Measurements from ENCODE around the gene ITGB5. TPM values are rescaled to one million over a fixed set of nuclear protein-coding genes. Genes with fewer than 3 reads are reported as not detected.
"Not testable (repeated sequence)": the region's sequence is repeated elsewhere in the genome, so short reads cannot be mapped to it uniquely, and the experiment has no call there.

ITGB5 gene
- total RNA-seq, 1 donor from 2014 or later: 141 TPM

DNA sequence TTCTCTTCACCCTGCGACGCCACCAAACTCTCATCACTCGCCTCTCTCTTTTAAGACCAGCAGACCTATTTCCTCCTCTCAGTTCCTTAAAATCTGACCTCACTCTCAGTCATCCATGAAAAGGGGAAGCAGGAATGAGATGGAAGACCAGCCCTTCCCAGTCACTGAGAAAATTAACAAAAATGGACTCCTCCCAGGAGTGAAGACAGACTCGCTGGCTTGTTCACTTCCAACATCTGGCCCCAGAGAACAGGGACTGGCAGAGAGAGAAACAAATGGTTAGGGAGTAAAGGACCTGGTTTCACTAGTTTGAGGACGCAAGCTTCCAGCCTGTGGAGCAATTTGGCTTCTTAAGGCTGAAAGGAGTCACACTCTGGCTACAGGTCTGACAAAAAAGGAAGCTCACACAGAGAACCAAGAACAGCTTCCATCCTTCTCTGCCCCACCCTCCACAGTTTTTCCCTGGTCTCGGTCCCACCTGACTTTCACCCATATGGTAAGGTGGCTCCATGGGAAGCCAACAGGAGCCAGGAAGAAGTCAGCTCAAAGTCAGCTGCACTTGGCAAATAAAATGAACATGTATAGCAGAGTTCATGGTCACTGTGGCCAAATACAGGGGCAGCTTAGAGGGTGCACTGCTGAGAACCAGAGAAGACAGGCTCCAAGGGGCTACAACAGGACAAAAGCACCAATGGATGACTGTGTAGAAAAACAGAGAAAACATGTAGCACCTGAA, 57.2 kb downstream of the ITGB5 start:
- FAIRE-seq (no peak), DNase-seq (ENCODE audit: low read depth) (no peak)
- TF ChIP-seq, protein P1, sequence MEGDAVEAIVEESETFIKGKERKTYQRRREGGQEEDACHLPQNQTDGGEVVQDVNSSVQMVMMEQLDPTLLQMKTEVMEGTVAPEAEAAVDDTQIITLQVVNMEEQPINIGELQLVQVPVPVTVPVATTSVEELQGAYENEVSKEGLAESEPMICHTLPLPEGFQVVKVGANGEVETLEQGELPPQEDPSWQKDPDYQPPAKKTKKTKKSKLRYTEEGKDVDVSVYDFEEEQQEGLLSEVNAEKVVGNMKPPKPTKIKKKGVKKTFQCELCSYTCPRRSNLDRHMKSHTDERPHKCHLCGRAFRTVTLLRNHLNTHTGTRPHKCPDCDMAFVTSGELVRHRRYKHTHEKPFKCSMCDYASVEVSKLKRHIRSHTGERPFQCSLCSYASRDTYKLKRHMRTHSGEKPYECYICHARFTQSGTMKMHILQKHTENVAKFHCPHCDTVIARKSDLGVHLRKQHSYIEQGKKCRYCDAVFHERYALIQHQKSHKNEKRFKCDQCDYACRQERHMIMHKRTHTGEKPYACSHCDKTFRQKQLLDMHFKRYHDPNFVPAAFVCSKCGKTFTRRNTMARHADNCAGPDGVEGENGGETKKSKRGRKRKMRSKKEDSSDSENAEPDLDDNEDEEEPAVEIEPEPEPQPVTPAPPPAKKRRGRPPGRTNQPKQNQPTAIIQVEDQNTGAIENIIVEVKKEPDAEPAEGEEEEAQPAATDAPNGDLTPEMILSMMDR (IDR thresholded peaks at IDR 0.05; ENCODE audit: insufficient read depth, low read length, severe bottlenecking): no peak
- Histone ChIP-seq H3K4me3 (ENCODE audit: low read depth, low read length) (no peak overlapping the region), H3K27me3 (ENCODE audit: control insufficient read depth, insufficient read depth, low read length) (no peaks in the 10 kb centered on the region), H3K36me3 (ENCODE audit: control insufficient read depth, insufficient read depth, low read length) (no peaks in the 10 kb centered on the region)

DNA sequence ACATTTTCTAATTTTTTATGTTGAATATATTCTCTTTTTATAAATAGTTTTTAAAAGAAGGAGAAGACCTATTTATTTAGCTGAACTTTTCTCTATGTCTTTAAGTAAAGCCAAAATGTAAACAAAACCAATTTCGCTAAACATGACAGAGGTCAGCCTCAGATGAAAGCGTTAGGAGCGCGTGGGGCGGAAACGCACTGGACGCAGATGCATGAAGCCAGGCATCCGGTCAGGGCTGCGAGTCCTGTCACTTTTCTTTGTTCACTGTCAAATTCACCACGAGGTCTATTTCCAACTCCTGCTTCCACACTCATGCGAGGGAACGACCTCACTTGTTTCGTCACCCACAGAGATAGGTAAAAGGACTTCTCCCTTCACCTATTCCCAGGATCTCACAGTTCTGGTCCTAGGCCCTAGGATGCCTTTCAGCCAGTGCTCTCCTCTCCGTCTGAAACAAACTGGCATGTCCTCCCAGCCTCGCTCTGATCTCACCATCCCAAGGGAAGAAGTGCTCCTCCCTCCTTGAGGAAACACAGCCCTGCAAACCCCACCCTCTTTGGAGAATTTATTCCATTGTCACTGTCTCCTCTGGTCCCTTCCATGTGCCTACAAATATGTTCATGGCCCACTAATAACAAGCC, 57.9 kb downstream of the ITGB5 start:
- TF ChIP-seq, protein P1 (IDR thresholded peaks at IDR 0.05; ENCODE audit: insufficient read depth, low read length, severe bottlenecking): no peak
- Histone ChIP-seq H3K27me3 (ENCODE audit: control insufficient read depth, insufficient read depth, low read length) (no peaks in the 10 kb centered on the region), H3K36me3 (ENCODE audit: control insufficient read depth, insufficient read depth, low read length) (no peaks in the 10 kb centered on the region), H3K4me3 (ENCODE audit: low read depth, low read length) (no peak overlapping the region)
- FAIRE-seq (no peak), DNase-seq (ENCODE audit: low read depth) (no peak)

DNA sequence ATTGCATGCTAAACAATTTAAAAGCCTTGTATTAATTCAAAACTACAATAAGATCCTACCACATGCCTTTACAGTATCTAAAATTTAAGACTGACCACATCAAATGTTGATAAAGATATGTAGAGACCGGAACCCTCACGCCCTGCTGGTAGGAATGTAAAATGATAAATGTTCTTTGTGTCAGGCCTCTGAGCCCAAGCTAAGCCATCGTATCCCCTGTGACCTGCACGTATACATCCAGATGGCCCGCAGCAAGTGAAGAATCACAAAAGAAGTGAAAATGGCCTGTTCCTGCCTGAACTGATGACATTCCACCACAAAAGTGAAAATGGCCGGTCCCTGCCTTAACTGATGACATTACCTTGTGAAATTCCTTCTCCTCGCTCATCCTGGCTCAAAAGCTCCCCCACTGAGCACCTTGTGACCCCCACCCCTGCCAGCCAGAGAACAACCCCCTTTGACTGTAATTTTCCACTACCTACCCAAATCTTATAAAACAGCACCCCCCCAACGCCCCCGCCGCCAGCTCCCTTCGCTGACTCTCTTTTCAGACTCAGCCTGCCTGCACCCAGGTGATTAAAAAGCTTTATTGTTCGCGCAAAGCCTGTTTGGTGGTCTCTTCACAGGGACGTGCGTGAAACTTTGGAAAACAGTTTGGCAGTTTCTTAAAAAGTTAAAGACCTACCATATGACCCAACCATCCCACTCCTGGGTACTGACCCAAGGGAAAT, 59.5 kb downstream of the ITGB5 start:
- H3K36me3 ChIP-seq (ENCODE audit: control insufficient read depth, insufficient read depth, low read length); DNase-seq (ENCODE audit: low read depth); H3K27me3 ChIP-seq (ENCODE audit: control insufficient read depth, insufficient read depth, low read length); FAIRE-seq; H3K4me3 ChIP-seq (ENCODE audit: low read depth, low read length): not testable (repeated sequence)

DNA sequence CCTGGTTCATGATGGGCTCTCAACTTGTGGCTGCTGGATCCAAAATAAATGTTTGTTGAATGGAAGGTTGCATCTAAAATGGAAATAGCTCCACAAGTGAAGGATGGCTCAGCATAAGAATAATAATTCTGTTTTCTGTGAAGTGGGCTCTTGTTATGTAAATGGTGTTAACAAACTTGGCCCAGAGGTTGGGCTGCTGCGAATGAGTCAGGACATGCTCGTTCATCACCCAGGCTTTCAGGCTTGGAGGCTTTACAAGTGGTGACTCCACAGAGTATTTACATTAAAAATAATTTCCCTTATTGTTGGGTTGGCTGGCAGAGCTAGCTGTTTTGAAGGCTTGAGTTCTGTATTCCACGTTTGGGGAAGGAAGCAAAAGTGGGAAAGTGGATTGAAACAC, 60.5 kb downstream of the ITGB5 start:
- peak; percentile 88 for DNase-seq (ENCODE audit: low read depth)
- no peaks in the 10 kb centered on the region for H3K27me3 ChIP-seq (ENCODE audit: control insufficient read depth, insufficient read depth, low read length)
- no peak for FAIRE-seq
- TF ChIP-seq, protein P1 (IDR thresholded peaks at IDR 0.05; ENCODE audit: insufficient read depth, low read length, severe bottlenecking): no peak
- no peak overlapping the region for H3K4me3 ChIP-seq (ENCODE audit: low read depth, low read length)
- no peaks in the 10 kb centered on the region for H3K36me3 ChIP-seq (ENCODE audit: control insufficient read depth, insufficient read depth, low read length)

DNA sequence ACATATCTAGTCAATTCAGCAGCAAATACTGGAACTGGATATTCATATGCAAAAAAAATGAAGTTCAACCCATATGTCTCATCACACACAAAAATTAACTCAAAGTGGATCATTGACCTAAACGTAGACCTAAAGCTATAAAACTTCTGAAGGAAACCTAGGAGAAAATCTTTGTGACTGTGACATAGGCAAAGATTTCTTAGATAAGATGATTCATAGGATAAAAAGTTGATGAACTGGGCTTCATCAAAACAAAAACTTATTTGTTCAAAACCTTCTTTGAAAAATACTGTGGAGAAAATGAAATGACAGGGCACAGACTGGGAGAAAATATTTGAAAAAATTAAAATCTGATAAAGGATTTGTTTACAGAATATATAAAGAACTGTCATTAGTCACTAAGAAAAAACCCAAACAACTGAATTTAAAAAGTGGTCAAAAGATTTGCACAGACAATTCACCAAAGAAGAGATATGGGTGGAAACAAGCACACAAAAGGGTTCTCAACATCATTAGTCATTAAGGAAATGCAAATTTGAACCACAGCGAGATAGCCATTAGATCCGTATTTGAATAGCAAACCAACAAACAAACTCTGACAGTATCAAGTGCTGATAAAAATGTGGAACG, 62.8 kb downstream of the ITGB5 start:
- DNase-seq (ENCODE audit: low read depth) (no peak), FAIRE-seq (no peak)
- Histone ChIP-seq H3K36me3 (ENCODE audit: control insufficient read depth, insufficient read depth, low read length) (no peaks in the 10 kb centered on the region), H3K27me3 (ENCODE audit: control insufficient read depth, insufficient read depth, low read length) (no peaks in the 10 kb centered on the region), H3K4me3 (ENCODE audit: low read depth, low read length) (no peak overlapping the region)
- TF ChIP-seq, protein P1 (IDR thresholded peaks at IDR 0.05; ENCODE audit: insufficient read depth, low read length, severe bottlenecking): no peak

DNA sequence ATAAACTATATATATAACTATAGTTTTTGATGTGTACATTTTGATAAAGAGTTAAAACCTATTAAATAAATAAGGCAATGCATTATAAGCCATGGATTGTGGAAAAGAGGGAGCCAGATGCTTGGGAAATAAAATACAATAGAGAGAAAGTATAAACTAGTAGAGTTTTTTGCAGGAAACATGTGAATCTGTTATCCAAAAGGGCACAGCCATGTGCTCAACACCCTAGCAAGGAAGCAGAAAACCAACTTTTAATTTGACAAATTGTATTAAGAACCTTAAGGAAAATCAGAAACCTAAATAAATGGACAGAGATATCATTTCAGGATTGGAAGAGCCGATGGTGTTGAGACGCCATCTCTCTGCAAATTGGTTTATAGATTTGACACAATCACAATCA, 63.5 kb downstream of the ITGB5 start:
- no peak for DNase-seq (ENCODE audit: low read depth)
- Histone ChIP-seq H3K4me3 (ENCODE audit: low read depth, low read length) (no peak overlapping the region), H3K27me3 (ENCODE audit: control insufficient read depth, insufficient read depth, low read length) (no peaks in the 10 kb centered on the region), H3K36me3 (ENCODE audit: control insufficient read depth, insufficient read depth, low read length) (no peaks in the 10 kb centered on the region)
- no peak for FAIRE-seq
- TF ChIP-seq, protein P1 (IDR thresholded peaks at IDR 0.05; ENCODE audit: insufficient read depth, low read length, severe bottlenecking): no peak

Measured in bronchial epithelial cell (primary cell).